ENCODE data around the gene COL16A1.

The COL16A1 gene

DNA sequence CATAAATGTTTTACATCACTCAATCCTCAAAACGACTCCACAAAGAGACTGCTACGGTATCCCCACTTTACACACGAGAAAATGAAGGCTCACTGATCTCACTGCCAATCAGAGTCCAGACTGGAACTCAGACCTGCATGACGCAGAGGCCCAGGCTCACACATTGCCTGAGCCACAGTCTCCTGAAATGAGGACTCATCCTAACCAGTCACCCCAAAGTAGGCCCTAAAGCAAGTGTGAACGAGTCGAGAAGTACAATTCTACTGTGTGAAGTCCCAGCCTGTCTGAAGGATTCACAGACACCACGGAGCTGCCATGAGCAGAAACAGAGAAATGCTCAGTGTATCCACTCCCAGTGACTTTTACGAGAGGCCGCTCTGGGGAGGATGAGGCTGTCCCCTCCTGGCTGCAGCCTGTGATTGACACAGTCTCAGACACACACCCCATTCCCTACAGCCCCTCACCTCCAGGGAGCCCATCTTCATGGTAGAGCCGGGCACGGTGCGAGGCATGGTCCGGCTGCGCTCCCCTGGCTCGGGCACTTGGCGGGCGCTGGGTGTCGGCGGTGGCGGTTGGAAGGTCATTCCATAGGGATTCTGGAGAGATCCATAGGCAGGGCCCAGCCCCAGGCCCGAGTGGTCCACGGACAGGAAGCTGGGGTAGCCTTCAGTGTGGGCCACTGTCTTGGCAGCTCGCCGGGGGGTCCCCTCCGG, 26.7 kb upstream of the COL16A1 start:
- H2AFZ ChIP-seq (ENCODE audit: low read length): no peak overlapping the region
- no peak overlapping the region for H3K4me3 ChIP-seq (ENCODE audit: low read length, poor library complexity, severe bottlenecking)
- no peaks in the 10 kb centered on the region for H3K9me2 ChIP-seq (replicated peaks; ENCODE audit: low read depth, low read length)
- H3K79me2 ChIP-seq (ENCODE audit: insufficient read depth, low read length): no peaks in the 10 kb centered on the region
- H3K36me3 ChIP-seq (ENCODE audit: insufficient read depth, low read length): no peaks in the 10 kb centered on the region
- no peaks in the 10 kb centered on the region for H3K4me1 ChIP-seq (ENCODE audit: insufficient read depth, low read length, poor library complexity, severe bottlenecking)
- H3K27me3 ChIP-seq (ENCODE audit: insufficient read depth, low read length, poor library complexity, severe bottlenecking): no peaks in the 10 kb centered on the region
- H3K9me3 ChIP-seq (ENCODE audit: insufficient read depth, low read depth, low read length): no peaks in the 10 kb centered on the region
- no peaks in the 10 kb centered on the region for H4K20me1 ChIP-seq (ENCODE audit: insufficient read depth, low read length, poor library complexity, severe bottlenecking)
- H3K9ac ChIP-seq (ENCODE audit: low read depth, low read length, poor library complexity, severe bottlenecking): no peak overlapping the region
- H3K4me2 ChIP-seq (ENCODE audit: low read depth, low read length, poor library complexity, severe bottlenecking): no peak overlapping the region
- H3F3A ChIP-seq (ENCODE audit: low read depth): no peaks in the 10 kb centered on the region
- TF ChIP-seq, protein P1, sequence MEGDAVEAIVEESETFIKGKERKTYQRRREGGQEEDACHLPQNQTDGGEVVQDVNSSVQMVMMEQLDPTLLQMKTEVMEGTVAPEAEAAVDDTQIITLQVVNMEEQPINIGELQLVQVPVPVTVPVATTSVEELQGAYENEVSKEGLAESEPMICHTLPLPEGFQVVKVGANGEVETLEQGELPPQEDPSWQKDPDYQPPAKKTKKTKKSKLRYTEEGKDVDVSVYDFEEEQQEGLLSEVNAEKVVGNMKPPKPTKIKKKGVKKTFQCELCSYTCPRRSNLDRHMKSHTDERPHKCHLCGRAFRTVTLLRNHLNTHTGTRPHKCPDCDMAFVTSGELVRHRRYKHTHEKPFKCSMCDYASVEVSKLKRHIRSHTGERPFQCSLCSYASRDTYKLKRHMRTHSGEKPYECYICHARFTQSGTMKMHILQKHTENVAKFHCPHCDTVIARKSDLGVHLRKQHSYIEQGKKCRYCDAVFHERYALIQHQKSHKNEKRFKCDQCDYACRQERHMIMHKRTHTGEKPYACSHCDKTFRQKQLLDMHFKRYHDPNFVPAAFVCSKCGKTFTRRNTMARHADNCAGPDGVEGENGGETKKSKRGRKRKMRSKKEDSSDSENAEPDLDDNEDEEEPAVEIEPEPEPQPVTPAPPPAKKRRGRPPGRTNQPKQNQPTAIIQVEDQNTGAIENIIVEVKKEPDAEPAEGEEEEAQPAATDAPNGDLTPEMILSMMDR (conservative IDR thresholded peaks at IDR 0.05; ENCODE audit: low read length): no peak
- TF ChIP-seq EZH2phosphoT487 (IDR thresholded peaks at IDR 0.05; ENCODE audit: borderline replicate concordance): no peak

DNA sequence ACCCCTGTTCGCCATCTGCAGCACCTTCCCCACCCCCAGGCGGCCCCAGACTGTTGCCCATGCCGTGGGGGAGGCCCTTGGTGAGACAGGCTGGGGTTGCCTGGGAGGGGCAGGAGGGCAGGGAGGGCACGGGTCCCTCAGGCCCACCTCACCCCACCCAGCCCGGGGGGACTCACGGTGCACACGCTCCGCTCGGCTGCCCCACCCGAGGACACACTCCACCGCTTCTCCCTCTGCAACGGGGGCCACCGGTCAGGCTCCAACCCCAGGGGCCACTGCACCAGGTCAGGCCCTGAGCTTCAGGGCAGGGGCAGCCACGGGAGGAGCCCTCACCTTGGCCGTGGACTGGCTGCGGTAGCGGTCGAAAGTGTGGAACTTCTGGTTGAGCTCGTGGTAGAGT, 24.0 kb upstream of the COL16A1 start:
- Histone ChIP-seq H3K79me2 (ENCODE audit: insufficient read depth, low read length) (no peaks in the 10 kb centered on the region), H3K36me3 (ENCODE audit: insufficient read depth, low read length) (no peaks in the 10 kb centered on the region), H3K9ac (ENCODE audit: low read depth, low read length, poor library complexity, severe bottlenecking) (no peak overlapping the region), H3F3A (ENCODE audit: low read depth) (no peaks in the 10 kb centered on the region), H3K4me2 (ENCODE audit: low read depth, low read length, poor library complexity, severe bottlenecking) (no peak overlapping the region), H3K27me3 (ENCODE audit: insufficient read depth, low read length, poor library complexity, severe bottlenecking) (no peaks in the 10 kb centered on the region), H3K4me1 (ENCODE audit: insufficient read depth, low read length, poor library complexity, severe bottlenecking) (no peaks in the 10 kb centered on the region), H3K9me3 (ENCODE audit: insufficient read depth, low read depth, low read length) (no peaks in the 10 kb centered on the region), H4K20me1 (ENCODE audit: insufficient read depth, low read length, poor library complexity, severe bottlenecking) (no peaks in the 10 kb centered on the region), H3K9me2 (replicated peaks; ENCODE audit: low read depth, low read length) (no peaks in the 10 kb centered on the region), H2AFZ (ENCODE audit: low read length) (no peak overlapping the region), H3K4me3 (ENCODE audit: low read length, poor library complexity, severe bottlenecking) (no peak overlapping the region)
- TF ChIP-seq, protein P1 (conservative IDR thresholded peaks at IDR 0.05; ENCODE audit: low read length): no peak
- no peak for TF ChIP-seq EZH2phosphoT487 (IDR thresholded peaks at IDR 0.05; ENCODE audit: borderline replicate concordance)

DNA sequence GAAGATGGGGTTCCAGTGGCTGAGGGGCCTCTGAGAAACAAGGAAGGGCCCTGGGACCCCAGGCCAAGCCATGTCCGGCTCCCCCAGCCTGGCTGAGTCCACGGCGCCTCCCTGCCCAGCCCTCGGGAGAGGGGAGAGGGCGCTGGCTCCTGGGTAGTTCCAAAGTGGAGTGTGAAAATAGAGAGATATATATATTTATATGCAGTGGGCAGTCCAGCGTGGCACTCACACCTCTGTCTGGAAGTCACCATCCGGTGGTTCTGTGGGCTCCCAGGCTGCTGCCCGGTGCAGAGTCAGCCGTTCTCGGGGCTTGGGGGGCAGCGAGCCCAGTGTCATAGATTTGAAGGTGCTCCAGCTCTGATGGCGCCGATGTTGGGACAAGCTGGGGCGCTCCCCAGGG, 23.4 kb upstream of the COL16A1 start:
- H3K4me1 ChIP-seq (ENCODE audit: insufficient read depth, low read length, poor library complexity, severe bottlenecking): no peaks in the 10 kb centered on the region

More for the DNA sequence above, 23.4 kb upstream of the COL16A1 start:
- TF ChIP-seq, protein P1 (conservative IDR thresholded peaks at IDR 0.05; ENCODE audit: low read length): no peak
- TF ChIP-seq EZH2phosphoT487 (IDR thresholded peaks at IDR 0.05; ENCODE audit: borderline replicate concordance): no peak
- H3K4me2 ChIP-seq (ENCODE audit: low read depth, low read length, poor library complexity, severe bottlenecking): no peak overlapping the region
- no peaks in the 10 kb centered on the region for H3F3A ChIP-seq (ENCODE audit: low read depth)
- no peaks in the 10 kb centered on the region for H4K20me1 ChIP-seq (ENCODE audit: insufficient read depth, low read length, poor library complexity, severe bottlenecking)
- no peaks in the 10 kb centered on the region for H3K79me2 ChIP-seq (ENCODE audit: insufficient read depth, low read length)
- no peaks in the 10 kb centered on the region for H3K9me3 ChIP-seq (ENCODE audit: insufficient read depth, low read depth, low read length)
- no peak overlapping the region for H3K9ac ChIP-seq (ENCODE audit: low read depth, low read length, poor library complexity, severe bottlenecking)
- no peaks in the 10 kb centered on the region for H3K9me2 ChIP-seq (replicated peaks; ENCODE audit: low read depth, low read length)
- H3K27me3 ChIP-seq (ENCODE audit: insufficient read depth, low read length, poor library complexity, severe bottlenecking): no peaks in the 10 kb centered on the region
- no peak overlapping the region for H3K4me3 ChIP-seq (ENCODE audit: low read length, poor library complexity, severe bottlenecking)
- H2AFZ ChIP-seq (ENCODE audit: low read length): no peak overlapping the region
- H3K36me3 ChIP-seq (ENCODE audit: insufficient read depth, low read length): no peaks in the 10 kb centered on the region

All from Loucy (cell line).